ENCODE data around the gene ACSL1.
A peak's percentile ranks its signal among the peaks of the same experiment; 100 is the strongest.

ACSL1 gene

GRCh38 chr4:184796906-184797305 lies 28.9 kb downstream of the ACSL1 start:
- no peak overlapping the region for H4K8ac ChIP-seq (ENCODE audit: low read length)
- H2BK15ac ChIP-seq (ENCODE audit: low read depth, poor library complexity, severe bottlenecking): no peak overlapping the region
- H3K27ac ChIP-seq (ENCODE audit: low read length, poor library complexity, severe bottlenecking): no peak overlapping the region
- no peak overlapping the region for H3K14ac ChIP-seq (ENCODE audit: low read length in 2 of 2)
- no peak overlapping the region for H2AK5ac ChIP-seq (ENCODE audit: low read length, severe bottlenecking)
- no peak overlapping the region for H3K4me2 ChIP-seq (ENCODE audit: low read length, poor library complexity, severe bottlenecking)
- no peak overlapping the region for H3K18ac ChIP-seq (ENCODE audit: low read depth in 1 of 2, low read length in 2 of 2)
- no peaks in the 10 kb centered on the region for H3K9me3 ChIP-seq (ENCODE audit: control insufficient read depth, low read length)
- no peak overlapping the region for H2BK5ac ChIP-seq (ENCODE audit: low read depth, low read length, poor library complexity, severe bottlenecking)
- no peak overlapping the region for H4K91ac ChIP-seq (ENCODE audit: low read length)
- H3K9ac ChIP-seq (ENCODE audit: low read length): no peak overlapping the region
- 90% methylated on average over 8 of the region's 9 CpGs for WGBS
- H2BK12ac ChIP-seq (ENCODE audit: low read length in 2 of 2): no peak overlapping the region
- no peak for DNase-seq
- no peak overlapping the region for H2BK120ac ChIP-seq (ENCODE audit: low read depth, low read length)
- H3K4me3 ChIP-seq (ENCODE audit: insufficient read depth in 1 of 2, low read depth in 1 of 2, low read length in 2 of 2): no peak overlapping the region
- H3K36me3 ChIP-seq (ENCODE audit: control insufficient read depth in 1 of 2, insufficient read depth in 2 of 2, low read depth in 1 of 2, low read length in 2 of 2): peaks cover 23 to 28% of the 10 kb centered on the region in 2 experiments
- peaks cover 31% of the 10 kb centered on the region for H3K79me1 ChIP-seq (replicated peaks; ENCODE audit: low read length, poor library complexity, severe bottlenecking)
- no peak overlapping the region for H3K23ac ChIP-seq (ENCODE audit: low read length in 2 of 2)
- H3K4me1 ChIP-seq (ENCODE audit: control insufficient read depth, insufficient read depth, low read depth, low read length): peaks cover 8% of the 10 kb centered on the region
- no peaks in the 10 kb centered on the region for H3K27me3 ChIP-seq (ENCODE audit: control insufficient read depth in 1 of 2, insufficient read depth in 1 of 2, low read length in 2 of 2)
- H3K4ac ChIP-seq (ENCODE audit: low read depth in 1 of 2, low read length in 2 of 2): no peak overlapping the region
- H2AFZ ChIP-seq (ENCODE audit: low read depth, low read length): no peak overlapping the region

GRCh38 chr4:184795214-184795844 lies 30.4 kb downstream of the ACSL1 start:
- H4K91ac ChIP-seq (ENCODE audit: low read length): no peak overlapping the region
- H2AFZ ChIP-seq (ENCODE audit: low read depth, low read length): no peak overlapping the region
- WGBS: 97% methylated on average over 8 of the region's 9 CpGs
- H2AK5ac ChIP-seq (ENCODE audit: low read length, severe bottlenecking): no peak overlapping the region
- no peak overlapping the region for H3K4me2 ChIP-seq (ENCODE audit: low read length, poor library complexity, severe bottlenecking)
- no peak overlapping the region for H3K23ac ChIP-seq (ENCODE audit: low read length in 2 of 2)
- DNase-seq: no peak
- no peak overlapping the region for H3K27ac ChIP-seq (ENCODE audit: low read length, poor library complexity, severe bottlenecking)
- no peak overlapping the region for H3K18ac ChIP-seq (ENCODE audit: low read depth in 1 of 2, low read length in 2 of 2)
- H3K9ac ChIP-seq (ENCODE audit: low read length): no peak overlapping the region
- H3K4me3 ChIP-seq (ENCODE audit: insufficient read depth in 1 of 2, low read depth in 1 of 2, low read length in 2 of 2): no peak overlapping the region
- H3K4me1 ChIP-seq (ENCODE audit: control insufficient read depth, insufficient read depth, low read depth, low read length): peaks cover 12% of the 10 kb centered on the region
- H3K36me3 ChIP-seq (ENCODE audit: control insufficient read depth in 1 of 2, insufficient read depth in 2 of 2, low read depth in 1 of 2, low read length in 2 of 2): peaks cover 20 to 28% of the 10 kb centered on the region in 2 experiments
- H3K27me3 ChIP-seq (ENCODE audit: control insufficient read depth in 1 of 2, insufficient read depth in 1 of 2, low read length in 2 of 2): no peaks in the 10 kb centered on the region
- no peak overlapping the region for H2BK120ac ChIP-seq (ENCODE audit: low read depth, low read length)
- no peak overlapping the region for H3K14ac ChIP-seq (ENCODE audit: low read length in 2 of 2)
- no peaks in the 10 kb centered on the region for H3K9me3 ChIP-seq (ENCODE audit: control insufficient read depth, low read length)
- no peak overlapping the region for H4K8ac ChIP-seq (ENCODE audit: low read length)
- H2BK5ac ChIP-seq (ENCODE audit: low read depth, low read length, poor library complexity, severe bottlenecking): no peak overlapping the region
- H2BK15ac ChIP-seq (ENCODE audit: low read depth, poor library complexity, severe bottlenecking): no peak overlapping the region
- H2BK12ac ChIP-seq (ENCODE audit: low read length in 2 of 2): no peak overlapping the region
- H3K79me1 ChIP-seq (replicated peaks; ENCODE audit: low read length, poor library complexity, severe bottlenecking): peaks cover 26% of the 10 kb centered on the region
- H3K4ac ChIP-seq (ENCODE audit: low read depth in 1 of 2, low read length in 2 of 2): no peak overlapping the region

GRCh38 chr4:184794470-184794869 lies 31.3 kb downstream of the ACSL1 start:
- Histone ChIP-seq H3K36me3 (ENCODE audit: control insufficient read depth in 1 of 2, insufficient read depth in 2 of 2, low read depth in 1 of 2, low read length in 2 of 2) (peaks cover 20 to 28% of the 10 kb centered on the region in 2 experiments), H3K4me1 (ENCODE audit: control insufficient read depth, insufficient read depth, low read depth, low read length) (peaks cover 15% of the 10 kb centered on the region), H2BK15ac (ENCODE audit: low read depth, poor library complexity, severe bottlenecking) (no peak overlapping the region), H3K4me3 (ENCODE audit: insufficient read depth in 1 of 2, low read depth in 1 of 2, low read length in 2 of 2) (no peak overlapping the region), H2AFZ (ENCODE audit: low read depth, low read length) (no peak overlapping the region), H2BK120ac (ENCODE audit: low read depth, low read length) (no peak overlapping the region), H2AK5ac (ENCODE audit: low read length, severe bottlenecking) (no peak overlapping the region), H3K18ac (ENCODE audit: low read depth in 1 of 2, low read length in 2 of 2) (no peak overlapping the region), H3K27ac (ENCODE audit: low read length, poor library complexity, severe bottlenecking) (no peak overlapping the region), H3K9me3 (ENCODE audit: control insufficient read depth, low read length) (no peaks in the 10 kb centered on the region), H3K4ac (ENCODE audit: low read depth in 1 of 2, low read length in 2 of 2) (no peak overlapping the region), H3K9ac (ENCODE audit: low read length) (no peak overlapping the region), H2BK12ac (ENCODE audit: low read length in 2 of 2) (peak overlapping the region in 1 of 2 experiments; percentile 24), H4K8ac (ENCODE audit: low read length) (no peak overlapping the region), H3K23ac (ENCODE audit: low read length in 2 of 2) (no peak overlapping the region), H3K4me2 (ENCODE audit: low read length, poor library complexity, severe bottlenecking) (no peak overlapping the region), H3K27me3 (ENCODE audit: control insufficient read depth in 1 of 2, insufficient read depth in 1 of 2, low read length in 2 of 2) (no peaks in the 10 kb centered on the region), H4K91ac (ENCODE audit: low read length) (no peak overlapping the region), H3K14ac (ENCODE audit: low read length in 2 of 2) (no peak overlapping the region), H2BK5ac (ENCODE audit: low read depth, low read length, poor library complexity, severe bottlenecking) (no peak overlapping the region), H3K79me1 (replicated peaks; ENCODE audit: low read length, poor library complexity, severe bottlenecking) (peaks cover 26% of the 10 kb centered on the region)
- no peak for DNase-seq
- 92% methylated on average over 5 of the region's 5 CpGs for WGBS

GRCh38 chr4:184793735-184794355 lies 31.9 kb downstream of the ACSL1 start:
- H2BK120ac ChIP-seq (ENCODE audit: low read depth, low read length): no peak overlapping the region
- no peaks in the 10 kb centered on the region for H3K27me3 ChIP-seq (ENCODE audit: control insufficient read depth in 1 of 2, insufficient read depth in 1 of 2, low read length in 2 of 2)
- no peak overlapping the region for H3K4ac ChIP-seq (ENCODE audit: low read depth in 1 of 2, low read length in 2 of 2)
- H3K4me1 ChIP-seq (ENCODE audit: control insufficient read depth, insufficient read depth, low read depth, low read length): peaks cover 19% of the 10 kb centered on the region
- no peak overlapping the region for H3K4me3 ChIP-seq (ENCODE audit: insufficient read depth in 1 of 2, low read depth in 1 of 2, low read length in 2 of 2)
- H2AK5ac ChIP-seq (ENCODE audit: low read length, severe bottlenecking): peak overlapping the region; percentile 73
- no peaks in the 10 kb centered on the region for H3K9me3 ChIP-seq (ENCODE audit: control insufficient read depth, low read length)
- no peak overlapping the region for H3K9ac ChIP-seq (ENCODE audit: low read length)
- H3K4me2 ChIP-seq (ENCODE audit: low read length, poor library complexity, severe bottlenecking): no peak overlapping the region
- WGBS: 94% methylated on average over 8 of the region's 9 CpGs
- peaks cover 20 to 29% of the 10 kb centered on the region in 2 experiments for H3K36me3 ChIP-seq (ENCODE audit: control insufficient read depth in 1 of 2, insufficient read depth in 2 of 2, low read depth in 1 of 2, low read length in 2 of 2)
- H3K79me1 ChIP-seq (replicated peaks; ENCODE audit: low read length, poor library complexity, severe bottlenecking): peaks cover 25% of the 10 kb centered on the region
- no peak overlapping the region for H3K14ac ChIP-seq (ENCODE audit: low read length in 2 of 2)
- no peak overlapping the region for H4K8ac ChIP-seq (ENCODE audit: low read length)
- H2AFZ ChIP-seq (ENCODE audit: low read depth, low read length): no peak overlapping the region
- H3K27ac ChIP-seq (ENCODE audit: low read length, poor library complexity, severe bottlenecking): no peak overlapping the region
- peak overlapping the region; percentile 14 to 61 for H3K18ac ChIP-seq (ENCODE audit: low read depth in 1 of 2, low read length in 2 of 2)
- DNase-seq: no peak
- no peak overlapping the region for H4K91ac ChIP-seq (ENCODE audit: low read length)
- H2BK15ac ChIP-seq (ENCODE audit: low read depth, poor library complexity, severe bottlenecking): no peak overlapping the region
- H3K23ac ChIP-seq (ENCODE audit: low read length in 2 of 2): no peak overlapping the region
- H2BK5ac ChIP-seq (ENCODE audit: low read depth, low read length, poor library complexity, severe bottlenecking): no peak overlapping the region
- H2BK12ac ChIP-seq (ENCODE audit: low read length in 2 of 2): peak overlapping the region in 1 of 2 experiments; percentile 61

Measured in mesenchymal stem cell (in vitro differentiated cells and primary cell).